ENCODE data around the gene SLIT3.
A peak's percentile ranks its signal among the peaks of the same experiment; 100 is the strongest.

Gene SLIT3

DNA sequence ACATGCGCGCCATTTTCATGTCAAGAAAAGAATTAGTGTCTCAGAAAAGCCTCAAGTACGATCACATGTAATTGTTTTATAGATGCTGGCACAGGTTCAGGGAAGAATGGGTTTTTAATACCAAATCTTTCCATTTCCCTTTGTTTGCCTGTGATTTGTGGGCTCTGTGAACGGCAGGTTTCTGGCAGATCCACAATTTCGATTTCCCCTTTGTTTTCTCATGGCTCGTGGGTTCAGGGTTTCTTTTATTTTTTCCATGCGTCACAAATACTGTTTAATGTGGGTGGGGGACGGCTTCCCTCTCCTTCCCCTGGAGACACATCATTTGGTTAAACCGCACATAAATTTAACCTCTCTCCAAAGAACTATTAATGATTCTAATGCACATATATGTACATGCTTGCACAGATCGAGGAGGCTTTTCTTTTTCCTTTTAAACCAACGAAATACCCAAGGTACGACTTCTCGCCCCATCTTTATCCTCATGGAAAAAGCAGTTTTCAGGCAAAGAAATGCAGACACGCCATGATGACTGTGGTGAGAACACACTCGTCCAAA lies 195.9 kb downstream of the SLIT3 start:
- no peak for DNase-seq (ENCODE audit: low read depth)

DNA sequence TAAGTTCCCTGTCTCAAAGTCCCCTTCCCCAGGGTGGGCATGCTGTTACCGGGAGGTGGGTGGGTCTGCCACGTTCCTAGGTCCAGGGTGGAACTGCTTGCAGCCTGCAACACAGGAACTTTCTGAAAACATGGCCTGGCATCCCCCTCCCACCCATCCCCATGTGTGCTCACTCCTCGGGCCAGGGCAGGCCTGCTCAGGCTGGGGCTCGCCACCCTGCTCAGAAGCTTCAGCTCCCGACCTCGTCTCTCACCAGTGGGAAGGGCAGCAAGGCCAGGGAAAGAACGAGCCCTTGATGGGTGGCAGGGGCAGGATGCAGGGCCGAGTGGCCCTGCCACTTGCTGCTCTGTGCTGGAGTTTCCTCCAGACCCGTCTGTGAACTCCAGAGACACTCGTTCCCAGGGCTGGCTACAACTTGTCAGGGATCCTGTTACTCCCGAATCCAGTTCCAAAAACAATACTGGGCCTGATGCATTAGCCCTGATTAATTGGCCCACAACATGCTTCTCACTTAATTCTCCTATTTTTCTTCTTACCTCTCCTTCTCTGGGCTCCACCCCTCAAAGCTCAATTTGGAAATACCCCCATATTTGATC lies 197.3 kb downstream of the SLIT3 start:
- no peak for DNase-seq (ENCODE audit: low read depth)

DNA sequence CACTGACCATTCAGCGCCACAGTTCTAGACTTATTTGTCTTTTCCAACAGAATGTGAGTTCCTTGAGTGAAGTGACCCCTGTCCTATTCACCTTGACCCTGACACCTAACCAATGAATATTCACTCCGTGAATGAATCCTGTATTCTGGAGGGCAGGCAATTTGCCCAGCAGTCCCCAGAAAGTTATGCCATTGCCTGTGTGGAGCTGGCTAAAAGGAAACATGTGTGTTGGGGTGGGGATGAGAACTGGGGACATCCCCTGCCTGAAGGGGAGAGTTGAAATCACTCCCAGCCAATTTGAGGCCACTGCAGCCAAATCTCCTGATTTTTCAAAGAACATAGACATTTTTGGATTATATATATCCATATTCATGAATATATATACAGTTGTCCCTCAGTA lies 199.0 kb downstream of the SLIT3 start:
- DNase-seq (ENCODE audit: low read depth) = no peak

DNA sequence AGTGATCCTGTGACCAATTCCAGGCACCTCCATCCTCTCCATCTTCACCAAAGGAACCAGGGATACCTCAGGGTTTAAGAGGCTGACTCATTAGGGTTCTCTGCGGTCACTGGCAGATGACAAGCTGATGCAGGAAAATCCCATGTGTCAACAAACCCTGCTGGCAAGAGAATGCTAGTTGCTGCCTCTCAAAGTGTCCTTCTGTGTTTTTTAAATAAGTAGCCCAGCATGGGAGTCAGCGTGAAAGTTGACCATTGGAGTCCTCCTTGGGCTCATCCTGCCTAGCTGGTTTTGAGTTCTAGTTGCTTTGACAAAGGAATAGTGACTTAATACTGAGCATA lies 200.2 kb downstream of the SLIT3 start:
- peak; percentile 75 for DNase-seq (ENCODE audit: low read depth)

DNA sequence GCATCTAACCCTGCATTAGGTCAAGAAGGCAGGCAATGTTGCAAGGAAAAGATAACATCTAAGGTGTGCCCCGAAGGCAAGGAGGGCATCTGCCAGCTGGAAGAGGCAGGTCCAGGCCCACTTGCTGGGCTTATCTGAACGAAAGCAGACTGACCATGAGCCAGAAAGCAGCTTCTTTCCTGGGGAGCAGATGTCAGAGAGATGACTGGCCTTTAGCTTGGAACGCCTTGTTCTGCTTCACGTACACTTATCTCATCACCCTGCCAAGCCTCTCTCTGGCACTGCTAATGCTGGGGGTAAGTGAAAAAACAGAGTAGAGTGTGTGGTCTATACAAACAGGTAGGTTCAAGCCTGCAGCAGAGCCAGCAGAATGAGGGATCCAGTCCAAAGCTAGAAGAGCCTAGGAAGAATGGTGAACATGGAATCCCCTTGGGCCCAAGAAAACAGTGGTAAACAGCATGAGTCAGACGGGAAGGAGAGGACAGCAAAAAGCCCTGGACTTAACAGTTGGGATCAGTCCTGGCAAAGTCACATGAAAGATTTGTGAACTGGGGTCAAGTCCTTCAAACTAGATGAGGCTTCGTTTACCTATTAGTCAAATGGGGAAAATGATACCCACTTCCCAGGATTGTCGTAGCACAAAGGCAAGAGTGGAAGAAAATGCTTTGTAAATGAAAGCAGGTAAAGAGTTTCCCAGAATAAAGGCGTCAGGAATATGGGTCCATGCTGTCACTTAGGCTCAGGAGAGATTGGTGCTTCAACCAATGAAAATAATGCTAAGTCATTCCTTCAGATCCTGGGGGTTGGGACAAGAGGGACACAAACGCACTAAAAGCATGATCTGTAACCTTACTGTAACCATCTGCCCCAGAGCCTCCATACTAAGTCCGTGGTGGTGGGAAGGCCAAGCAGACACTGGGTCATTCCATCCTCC lies 200.9 kb downstream of the SLIT3 start:
- DNase-seq (ENCODE audit: low read depth) = peak; percentile 27

DNA sequence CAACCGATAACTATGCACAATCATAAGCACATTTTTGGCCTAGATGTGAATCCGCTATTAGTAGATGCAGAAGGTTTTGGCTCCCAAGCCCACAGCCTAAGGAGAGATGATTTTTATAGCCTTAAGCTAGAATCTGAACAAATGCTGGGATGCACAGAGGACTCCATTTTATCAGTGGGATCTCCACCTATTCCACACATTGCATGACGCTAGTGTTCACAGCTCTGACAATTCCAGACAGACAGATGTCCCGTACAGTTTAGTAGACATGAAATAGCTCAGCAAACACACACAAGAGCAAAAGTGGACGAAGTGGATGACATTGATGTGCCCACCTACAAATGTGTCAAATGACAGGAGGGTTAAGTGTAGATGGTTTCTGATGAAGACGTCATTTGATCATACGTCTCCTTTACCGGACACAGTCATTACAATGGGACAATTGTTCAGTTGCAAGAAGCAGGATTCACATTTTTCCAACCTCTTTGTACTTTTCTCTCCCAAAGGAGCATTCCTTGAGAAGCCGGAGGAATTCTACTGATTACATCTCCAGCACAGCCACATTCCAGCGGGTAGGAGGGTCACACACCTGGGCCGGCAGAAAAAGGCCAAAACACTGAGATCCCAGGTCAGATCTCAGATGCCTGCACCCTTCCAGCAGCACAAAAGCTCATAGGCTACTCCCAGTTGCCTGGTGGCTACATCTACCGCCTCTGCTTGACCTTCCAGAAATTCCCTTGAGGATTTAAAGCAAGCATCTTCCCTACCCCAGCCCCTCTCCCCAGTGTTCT lies 202.4 kb downstream of the SLIT3 start:
- no peak for DNase-seq (ENCODE audit: low read depth)

DNA sequence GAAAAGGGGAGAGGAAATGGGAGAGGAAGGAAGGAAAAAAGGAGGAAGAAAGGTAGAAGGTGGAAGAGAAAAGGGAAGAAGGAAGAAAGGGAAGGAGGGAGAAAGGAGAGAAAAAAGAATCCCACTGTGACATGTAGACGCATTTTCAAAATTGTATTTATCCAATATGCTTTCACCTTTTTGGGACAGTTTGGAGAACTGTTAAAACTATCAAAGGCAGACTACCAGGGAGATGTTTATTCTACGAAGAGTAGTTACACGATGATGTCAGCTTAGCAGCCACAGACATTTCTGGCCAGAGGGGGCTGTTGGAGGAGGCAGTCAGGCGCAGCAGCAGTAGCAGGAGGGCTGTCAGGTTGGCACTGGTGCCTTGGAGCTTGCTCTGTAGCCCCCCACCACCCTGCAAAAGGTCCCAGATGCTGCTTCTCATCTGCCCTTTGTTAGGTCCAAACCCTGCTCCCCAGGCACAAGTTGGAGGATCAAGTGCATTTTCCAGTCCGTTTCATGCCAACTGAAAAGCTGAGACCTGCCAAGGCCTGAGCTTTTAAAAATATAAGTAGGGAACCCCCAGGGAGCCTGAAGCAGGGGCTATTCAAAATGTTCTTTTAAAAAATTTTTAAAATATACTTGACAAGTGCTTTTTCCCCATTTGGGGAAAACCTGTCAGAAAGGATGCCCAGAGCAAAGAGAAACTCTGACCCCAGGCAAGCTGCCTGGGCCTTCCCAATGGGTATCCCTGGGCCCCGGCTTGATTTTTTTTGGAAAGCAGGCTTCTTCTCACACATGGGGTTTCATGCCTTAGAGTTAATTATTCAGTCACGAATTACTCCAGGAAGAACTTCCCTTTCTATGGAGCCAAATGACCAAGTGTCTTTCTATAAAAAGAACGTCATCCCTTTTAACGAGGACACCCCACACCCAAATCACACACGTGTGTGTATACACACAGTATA lies 203.3 kb downstream of the SLIT3 start:
- no peak for DNase-seq (ENCODE audit: low read depth)

DNA sequence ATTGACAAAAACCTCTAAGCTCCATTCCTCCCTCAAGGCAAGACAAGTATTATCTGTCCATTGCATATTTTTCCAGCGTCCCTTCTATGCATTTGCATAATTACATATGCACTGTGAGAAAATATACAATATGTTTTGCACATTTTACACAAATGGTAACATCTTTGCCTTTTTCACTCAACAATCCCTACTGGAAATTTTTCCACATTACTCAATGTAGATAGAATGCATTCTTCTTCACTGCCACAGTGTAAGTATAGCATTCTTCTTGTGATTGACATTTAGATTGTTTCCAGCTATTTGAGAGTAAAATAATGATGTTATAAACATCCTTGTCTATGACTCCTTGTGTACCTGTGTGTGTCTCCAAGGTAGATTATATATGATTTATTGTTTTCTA lies 205.0 kb downstream of the SLIT3 start:
- DNase-seq (ENCODE audit: low read depth) = no peak

DNA sequence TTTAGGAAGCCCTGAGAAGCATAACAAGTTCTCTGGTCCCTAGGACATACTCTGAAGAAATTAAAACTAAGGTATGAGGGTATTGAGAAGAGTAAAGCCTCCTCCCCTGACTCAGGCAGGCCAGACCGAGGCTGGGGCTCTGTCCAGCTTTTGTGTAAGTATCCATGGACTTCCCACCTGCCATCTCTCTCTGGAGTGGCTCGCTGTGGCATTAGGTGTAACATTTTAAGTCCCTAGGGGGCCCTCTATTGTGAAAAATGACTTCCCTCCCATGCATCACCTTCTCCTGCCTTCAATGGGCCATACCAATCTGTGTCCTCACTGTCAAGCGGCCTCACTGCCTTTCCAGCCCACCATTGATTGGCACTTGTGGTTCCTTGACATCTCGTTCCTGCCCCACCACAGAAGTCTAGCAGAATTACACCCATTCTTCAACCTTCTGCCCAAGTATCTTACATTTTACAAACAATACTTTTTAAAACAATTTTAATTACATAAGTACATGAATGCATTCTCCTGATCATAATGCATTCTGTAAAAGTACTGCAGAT lies 205.5 kb downstream of the SLIT3 start:
- DNase-seq (ENCODE audit: low read depth) = no peak

DNA sequence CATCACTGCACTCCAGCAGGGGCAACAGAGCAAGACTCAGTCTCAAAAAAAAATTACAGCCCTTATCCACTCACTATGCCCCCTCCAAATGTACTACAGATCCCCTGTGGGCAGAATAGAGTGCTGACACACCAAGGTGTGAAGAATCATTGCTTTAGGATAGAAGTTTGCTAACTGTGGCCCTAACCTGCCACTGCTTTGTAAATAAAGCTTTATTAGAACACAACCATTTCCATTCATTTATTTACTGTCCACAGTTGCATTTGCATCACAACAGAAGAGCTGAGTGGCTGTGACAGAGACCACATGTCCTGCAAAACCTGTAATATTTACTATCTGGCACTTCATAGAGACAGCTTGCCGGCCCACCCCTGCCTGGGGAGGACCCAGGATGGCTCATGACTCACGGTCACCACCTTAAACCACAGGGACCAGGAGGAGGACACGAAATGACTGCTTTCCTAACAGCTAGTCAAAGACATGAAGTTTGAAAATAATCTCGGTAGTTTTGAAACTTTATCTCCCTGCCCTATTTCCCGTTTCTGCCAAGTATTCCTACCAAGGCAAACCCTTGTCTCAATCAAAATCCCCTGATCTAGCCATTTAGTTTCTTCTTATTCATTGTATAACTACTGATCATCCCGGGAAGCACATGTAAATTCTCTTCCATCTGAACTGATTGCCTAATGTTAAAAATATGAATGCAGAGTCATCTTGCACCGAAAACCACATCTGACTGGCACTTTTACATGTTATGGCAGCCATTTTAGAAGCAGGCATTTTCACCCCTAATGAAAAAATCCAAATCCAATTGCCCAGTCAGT lies 206.1 kb downstream of the SLIT3 start:
- DNase-seq (ENCODE audit: low read depth) = peak; percentile 71

DNA sequence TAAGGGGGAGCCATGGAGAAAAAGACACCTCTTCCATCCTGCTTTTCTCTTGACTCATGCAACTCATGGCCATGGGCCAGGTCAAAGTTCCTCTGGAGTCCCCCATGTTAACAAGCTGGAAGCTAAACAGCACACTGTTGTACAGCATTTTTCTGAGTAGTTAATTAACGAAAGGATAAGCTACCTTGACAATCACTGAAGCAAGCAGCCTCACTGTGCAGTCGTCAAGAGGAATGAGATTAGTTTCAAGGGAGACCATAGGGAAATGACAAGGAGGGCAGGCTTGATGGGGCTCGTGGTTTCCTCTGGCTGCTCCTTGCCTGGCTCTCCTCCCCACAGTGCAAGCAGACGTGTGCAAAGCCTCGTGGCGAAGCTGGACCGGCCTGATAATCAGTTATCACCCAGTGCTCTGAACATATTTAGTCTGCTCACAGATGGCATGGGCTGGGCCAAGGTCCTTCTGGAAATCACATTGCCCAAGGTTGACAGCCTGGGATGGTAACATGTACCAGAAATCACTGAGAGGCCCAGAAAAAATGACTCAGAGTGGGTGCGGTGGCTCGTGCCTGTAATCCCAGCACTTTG lies 209.5 kb downstream of the SLIT3 start:
- no peak for DNase-seq (ENCODE audit: low read depth)

DNA sequence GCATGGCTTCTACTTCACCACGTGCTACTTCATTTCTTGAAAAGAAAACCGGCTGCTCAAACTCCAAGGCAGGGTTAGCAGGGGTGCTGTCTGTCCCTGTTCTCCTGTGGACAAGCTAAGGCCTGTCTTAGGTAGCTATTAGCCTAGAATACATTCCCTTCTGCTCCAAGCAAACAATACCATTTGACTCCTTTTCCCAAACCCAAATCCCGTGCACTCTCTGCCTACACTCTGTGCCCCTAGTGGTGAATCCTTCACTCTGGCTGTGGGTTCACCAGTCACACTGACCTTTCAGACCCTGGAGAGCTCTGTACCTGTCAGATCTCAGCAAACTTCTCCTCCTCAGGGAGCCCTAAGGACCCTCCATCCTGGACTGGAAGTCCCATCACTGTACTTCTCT lies 211.6 kb downstream of the SLIT3 start:
- DNase-seq (ENCODE audit: low read depth) = no peak

DNA sequence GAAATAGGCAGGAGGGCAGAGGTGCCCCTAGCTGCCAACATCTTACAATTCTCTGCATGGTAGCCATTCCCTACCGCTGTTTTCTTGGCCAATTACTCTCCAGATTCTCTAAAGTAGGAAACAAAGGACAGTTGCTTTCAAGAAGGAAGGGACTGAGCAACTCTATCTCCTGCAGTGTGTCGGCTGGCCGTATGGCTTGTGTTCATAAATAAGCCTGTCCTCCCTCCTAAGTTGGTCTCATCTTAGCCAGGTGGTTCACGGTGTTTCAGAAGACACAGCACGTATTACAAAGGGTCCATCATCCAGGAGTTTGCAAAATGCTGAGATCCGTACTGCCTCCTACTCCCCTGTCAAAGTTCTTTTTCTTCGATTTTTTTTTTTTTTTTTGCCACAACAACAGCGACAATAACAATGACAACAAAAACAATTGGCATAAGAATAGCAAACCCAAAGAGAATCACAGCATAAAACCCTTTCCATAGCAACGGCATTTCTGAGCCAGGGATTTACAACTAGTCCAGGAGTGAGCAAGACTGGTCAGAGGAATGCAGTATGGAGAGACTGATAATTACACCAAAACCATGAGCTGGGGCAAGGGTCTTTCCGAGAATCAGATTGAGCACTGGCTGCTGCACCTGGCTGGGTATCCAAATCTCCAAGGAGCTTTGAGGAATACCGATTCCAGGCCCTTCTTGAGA lies 212.8 kb downstream of the SLIT3 start:
- DNase-seq (ENCODE audit: low read depth) = no peak

DNA sequence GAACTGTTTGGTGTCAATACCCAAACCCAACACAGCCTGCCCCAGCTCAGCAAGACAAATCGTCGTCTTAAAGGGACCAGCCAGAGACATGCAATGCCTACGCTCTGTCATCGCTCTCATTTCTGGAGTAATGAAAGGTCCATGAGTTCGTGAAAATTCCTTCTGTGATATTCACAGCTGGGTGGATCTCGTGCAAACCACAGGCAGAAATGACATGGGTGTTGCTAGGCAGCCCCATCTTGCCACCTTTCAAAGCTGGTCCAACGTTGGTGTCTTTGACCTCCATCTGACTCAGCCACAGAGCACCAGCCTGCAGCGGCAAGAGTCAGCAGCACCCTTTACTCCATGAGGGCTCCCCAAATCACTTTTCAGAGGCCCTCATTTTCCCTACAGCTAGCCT lies 215.3 kb downstream of the SLIT3 start:
- DNase-seq (ENCODE audit: low read depth) = no peak

DNA sequence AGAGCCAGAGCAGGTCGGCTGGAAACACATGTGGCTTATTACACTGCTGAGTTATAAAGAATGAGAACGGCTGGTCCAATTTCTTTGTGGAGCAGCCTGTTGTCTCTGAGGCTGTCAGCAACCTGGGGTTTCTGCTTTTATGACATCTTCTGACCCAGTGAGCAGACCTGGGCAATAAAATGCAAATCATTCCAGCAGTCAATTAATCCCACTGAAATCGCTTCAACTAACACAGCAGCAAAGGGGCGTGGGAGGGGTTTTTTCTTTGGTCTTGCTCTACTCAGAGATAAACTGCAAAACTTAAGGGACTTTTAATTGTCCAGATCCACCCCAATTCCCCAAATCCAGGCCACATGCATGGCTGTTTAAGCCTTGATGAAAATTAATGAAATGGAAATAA lies 215.7 kb downstream of the SLIT3 start:
- no peak for DNase-seq (ENCODE audit: low read depth)

DNA sequence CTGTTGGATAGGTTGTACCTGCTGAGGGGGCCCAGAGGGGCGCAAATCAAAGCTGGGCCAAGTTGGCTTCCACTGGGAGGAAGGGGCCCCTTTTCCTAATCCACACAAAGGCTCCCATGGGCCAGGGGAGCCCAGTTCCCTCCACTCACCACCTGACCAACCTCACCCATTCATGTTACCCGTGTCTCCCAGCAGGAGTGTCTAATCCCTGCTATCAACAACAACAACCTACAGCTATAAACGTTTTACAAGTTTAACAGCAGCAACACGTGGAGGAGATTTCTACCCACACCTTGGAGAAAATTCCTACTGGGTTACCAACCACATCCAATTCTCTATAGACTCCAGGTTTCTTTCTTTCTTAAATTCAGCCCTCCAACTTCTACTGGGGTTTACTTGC lies 216.2 kb downstream of the SLIT3 start:
- no peak for DNase-seq (ENCODE audit: low read depth)

DNA sequence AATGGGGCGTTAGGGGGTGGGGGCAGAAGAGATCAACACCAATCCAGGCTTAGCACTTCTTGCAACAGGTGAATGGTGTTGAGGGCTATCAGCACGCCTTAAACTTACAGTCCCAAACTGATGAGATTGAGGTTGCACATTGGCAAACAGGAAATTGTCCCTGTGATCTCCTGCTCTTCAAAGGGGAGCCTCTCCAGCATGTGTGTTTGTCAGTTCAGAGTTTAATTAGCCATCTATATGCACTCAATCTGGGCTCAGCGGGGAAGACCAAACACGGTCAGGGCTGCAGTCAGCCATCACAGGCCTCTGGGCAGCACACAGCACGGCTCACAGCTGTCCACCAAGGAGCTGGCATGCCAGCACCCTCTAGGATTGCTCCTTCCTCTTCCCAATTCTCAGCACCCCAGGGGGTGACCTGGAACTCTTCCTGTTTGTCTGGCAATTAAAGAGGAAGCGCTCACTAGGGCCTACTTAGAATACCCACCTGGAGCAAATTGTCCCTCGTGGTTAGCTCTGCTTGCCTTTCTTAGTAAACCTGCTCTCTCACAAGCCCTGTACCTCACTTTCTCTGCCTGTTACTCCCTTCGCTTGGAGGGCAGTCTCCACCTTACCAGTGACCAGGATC lies 217.4 kb downstream of the SLIT3 start:
- no peak for DNase-seq (ENCODE audit: low read depth)

DNA sequence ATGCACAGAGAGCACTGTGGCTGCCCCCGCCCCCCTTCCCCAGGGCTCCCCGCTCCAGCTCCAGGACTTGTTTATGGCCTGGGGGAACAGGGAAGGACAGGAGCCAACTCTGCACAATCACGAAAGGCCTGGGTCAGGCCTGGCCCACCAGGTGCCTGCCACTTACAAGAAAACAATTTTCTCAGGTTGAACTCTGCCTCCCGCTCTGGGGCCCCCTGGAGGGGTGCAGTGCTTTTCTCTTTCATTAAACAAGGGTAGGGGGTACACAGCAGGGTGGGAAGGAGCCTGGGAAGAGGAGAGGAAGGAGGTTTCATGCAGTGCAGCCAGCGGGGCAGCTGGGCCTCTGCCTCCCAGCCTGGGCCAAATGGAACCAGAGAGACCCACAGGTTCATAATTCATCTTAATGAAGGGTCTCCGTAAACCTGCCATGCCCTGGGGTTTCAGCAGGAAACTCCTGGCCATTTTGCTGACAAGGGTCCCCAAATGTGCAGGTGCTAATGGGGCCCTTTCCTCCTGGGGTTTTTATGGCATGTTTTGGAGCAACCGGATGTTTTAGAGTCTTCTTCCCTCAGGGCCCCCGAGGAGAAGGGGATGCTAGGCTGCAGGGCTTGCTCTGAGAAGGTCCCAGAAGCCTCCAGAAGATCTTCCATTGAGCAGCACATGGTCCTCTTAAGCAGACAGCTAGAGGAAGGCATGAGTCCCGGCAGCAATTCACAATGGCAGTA lies 219.8 kb downstream of the SLIT3 start:
- no peak for DNase-seq (ENCODE audit: low read depth)

Measured in GM04504 (cell line).